ENCODE results near the gene NTSR1.

NTSR1 gene

GRCh38 chr20:62728028-62728780 is 19.6 kb downstream of the NTSR1 start:
- Histone ChIP-seq H3K27ac (no peak overlapping the region), H3K27me3 (ENCODE audit: insufficient read depth, low read depth, severe bottlenecking) (no peaks in the 10 kb centered on the region), H3K4me3 (ENCODE audit: low read depth, low read length) (no peak overlapping the region), H3K36me3 (no peaks in the 10 kb centered on the region), H3K9me3 (ENCODE audit: severe bottlenecking) (no peaks in the 10 kb centered on the region)
- peak; percentile 28; the same call in 1 of the 2 replicates for TF ChIP-seq CTCF (IDR thresholded peaks at IDR 0.05; ENCODE audit: low read depth, low read length)
- no peak for DNase-seq

- Histone ChIP-seq H3K36me3 (no peaks in the 10 kb centered on the region), H3K4me3 (ENCODE audit: low read depth, low read length) (no peak overlapping the region), H3K9me3 (ENCODE audit: severe bottlenecking) (no peaks in the 10 kb centered on the region), H3K27me3 (ENCODE audit: insufficient read depth, low read depth, severe bottlenecking) (no peaks in the 10 kb centered on the region), H3K27ac (no peak overlapping the region)
- DNase-seq, result no peak
- no peak for TF ChIP-seq CTCF (IDR thresholded peaks at IDR 0.05; ENCODE audit: low read depth, low read length)
Measured at GRCh38 chr20:62728781-62729300, 20.2 kb downstream of the NTSR1 start.

- H3K4me3 ChIP-seq (ENCODE audit: low read depth, low read length), result no peak overlapping the region
Measured at GRCh38 chr20:62730481-62730880, 21.8 kb downstream of the NTSR1 start.

GRCh38 chr20:62732031-62732760 is 23.6 kb downstream of the NTSR1 start:
- Histone ChIP-seq H3K27me3 (ENCODE audit: insufficient read depth, low read depth, severe bottlenecking) (no peaks in the 10 kb centered on the region), H3K27ac (no peak overlapping the region), H3K9me3 (ENCODE audit: severe bottlenecking) (no peaks in the 10 kb centered on the region), H3K36me3 (no peaks in the 10 kb centered on the region), H3K4me3 (ENCODE audit: low read depth, low read length) (no peak overlapping the region)
- no peak for TF ChIP-seq CTCF (IDR thresholded peaks at IDR 0.05; ENCODE audit: low read depth, low read length)
- no peak for DNase-seq

More at GRCh38 chr20:62730481-62730880, 21.8 kb downstream of the NTSR1 start:
- Histone ChIP-seq H3K9me3 (ENCODE audit: severe bottlenecking) (no peaks in the 10 kb centered on the region), H3K27me3 (ENCODE audit: insufficient read depth, low read depth, severe bottlenecking) (no peaks in the 10 kb centered on the region), H3K36me3 (no peaks in the 10 kb centered on the region), H3K27ac (no peak overlapping the region)
- DNase-seq, result no peak
- no peak for TF ChIP-seq CTCF (IDR thresholded peaks at IDR 0.05; ENCODE audit: low read depth, low read length)

GRCh38 chr20:62732842-62733525 is 24.3 kb downstream of the NTSR1 start:
- Histone ChIP-seq H3K27me3 (ENCODE audit: insufficient read depth, low read depth, severe bottlenecking) (no peaks in the 10 kb centered on the region), H3K9me3 (ENCODE audit: severe bottlenecking) (no peaks in the 10 kb centered on the region), H3K27ac (no peak overlapping the region), H3K4me3 (ENCODE audit: low read depth, low read length) (no peak overlapping the region), H3K36me3 (no peaks in the 10 kb centered on the region)
- no peak for TF ChIP-seq CTCF (IDR thresholded peaks at IDR 0.05; ENCODE audit: low read depth, low read length)
- DNase-seq, result peak; percentile 6
